Fibroblast of lung (primary cell): ENCODE results near the gene TSPYL6. TPM values are rescaled to one million over a fixed set of nuclear protein-coding genes. Genes with fewer than 3 reads are reported as not detected.

Experiments
- DNase-seq, 2 donors: peaks; one replicate each; pipeline versions ENCODE4 v3.0.0 to v3.0.0-alpha.2; 2010; ENCODE audit warnings: low read depth in 2 of 2
- H2AFZ ChIP-seq: 2 replicates; pipeline ENCODE4 v1.5.1; 2012; ENCODE audit warnings: low read length, control low read depth, inconsistent platforms
- H3K27ac ChIP-seq: 2 replicates; pipeline ENCODE4 v1.5.1; 2011; ENCODE audit warnings: low read length, control low read depth; ENCODE audit not compliant: insufficient read depth
- H3K27me3 ChIP-seq: 2 replicates; pipeline ENCODE4 v1.5.1; 2011; ENCODE audit warnings: mild to moderate bottlenecking, low read length; ENCODE audit not compliant: control insufficient read depth, insufficient read depth
- H3K36me3 ChIP-seq: 2 replicates; pipeline ENCODE4 v1.5.1; 2011; ENCODE audit warnings: low read length; ENCODE audit not compliant: control insufficient read depth, insufficient read depth
- H3K4me1 ChIP-seq: 2 replicates; pipeline ENCODE4 v1.5.1; 2011; ENCODE audit warnings: low read length; ENCODE audit not compliant: control insufficient read depth, insufficient read depth; ENCODE audit errors: extremely low read depth
- H3K4me2 ChIP-seq: 2 replicates; pipeline ENCODE4 v1.5.1; 2011; ENCODE audit warnings: low read length, control low read depth; ENCODE audit not compliant: insufficient read depth; ENCODE audit errors: extremely low read depth
- H3K4me3 ChIP-seq, 4 experiments: fragments of 200-600 bp in 1 of 4; sonication (generic) in 1 of 4; replicated peaks in 1 of 4; 2 replicates each; pipeline ENCODE4 v1.5.1; 2011 to 2016; ENCODE audit warnings: low read length in 4 of 4, low read depth in 3 of 4, mild to moderate bottlenecking in 3 of 4, control low read depth in 2 of 4, inconsistent platforms in 1 of 4, mixed read lengths in 1 of 4; ENCODE audit not compliant: insufficient read depth in 1 of 4; ENCODE audit errors: control extremely low read depth in 1 of 4
- H3K79me2 ChIP-seq: 2 replicates; pipeline ENCODE4 v1.5.1; 2012; ENCODE audit warnings: mild to moderate bottlenecking, low read length, inconsistent platforms; ENCODE audit not compliant: control insufficient read depth, insufficient read depth
- H3K9ac ChIP-seq: 2 replicates; pipeline ENCODE4 v1.5.1; 2011; ENCODE audit warnings: mild to moderate bottlenecking, low read length, control low read depth; ENCODE audit not compliant: insufficient read depth
- H3K9me3 ChIP-seq: 2 replicates; pipeline ENCODE4 v1.5.1; 2012; ENCODE audit warnings: low read depth, low read length; ENCODE audit not compliant: control insufficient read depth, insufficient read depth
- H4K20me1 ChIP-seq: 2 replicates; pipeline ENCODE4 v1.5.1; 2011; ENCODE audit warnings: low read length; ENCODE audit not compliant: control insufficient read depth, insufficient read depth; ENCODE audit errors: extremely low read depth
- CTCF ChIP-seq, 2 donors: IDR thresholded peaks in 1 of 2; conservative IDR thresholded peaks in 1 of 2; 1 replicate in 1 of 2; 2 replicates in 1 of 2; pipeline ENCODE4 v1.5.1; 2011 to 2012; ENCODE audit warnings: low read length in 2 of 2, control low read depth in 1 of 2, inconsistent platforms in 1 of 2, low read depth in 1 of 2, mild to moderate bottlenecking in 1 of 2
- EZH2 ChIP-seq: IDR thresholded peaks from 2 replicates; pipeline ENCODE4 v1.5.1; 2012; ENCODE audit warnings: low read length, control low read depth, mild to moderate bottlenecking; ENCODE audit errors: missing control alignments
- polyA plus RNA-seq, 2 donors: library from polyadenylated mRNA; depleted of rRNA in 1 of 2; stranded (reverse) in 1 of 2; unstranded in 1 of 2; fragments of >200 nt; gene quantifications; 2 replicates each; pipeline ENCODE4 v1.2.1, GENCODE V29; 2011 to 2012; ENCODE audit warnings: missing spikeins in 1 of 2
- total RNA-seq: library from RNA; depleted of rRNA; stranded (reverse); fragments of >200 nt; gene quantifications from 2 replicates; pipeline ENCODE4 v1.2.1, GENCODE V29; 2014

Gene TSPYL6
- total and polyA plus RNA-seq, 2 donors (not counting 1 experiment from before 2014, with no cell fraction given), result not detected

- no peaks in the 10 kb centered on the region for H3K36me3 ChIP-seq
- DNase-seq, result peak; percentile 29 to 66
- no peaks in the 10 kb centered on the region for H3K79me2 ChIP-seq
- H3K27me3 ChIP-seq, result no peaks in the 10 kb centered on the region
- TF ChIP-seq EZH2 (no peak), CTCF (conservative IDR thresholded peaks at IDR 0.05 in 1 of 2, IDR thresholded peaks at IDR 0.05 in 1 of 2; ENCODE audit: low read depth in 1 of 2, low read length in 2 of 2) (peak; percentile 40 to 53)
- H3K4me3 ChIP-seq, result no peak overlapping the region
- H3K27ac ChIP-seq, result no peak overlapping the region
- H3K4me2 ChIP-seq, result no peak overlapping the region
- H2AFZ ChIP-seq, result no peak overlapping the region
- H3K9me3 ChIP-seq, result no peaks in the 10 kb centered on the region
- H4K20me1 ChIP-seq, result no peaks in the 10 kb centered on the region
- H3K4me1 ChIP-seq, result peaks cover 11% of the 10 kb centered on the region
- no peak overlapping the region for H3K9ac ChIP-seq
Measured at GRCh38 chr2:54206596-54206995, 49.4 kb downstream of the TSPYL6 start.

- peaks cover 9% of the 10 kb centered on the region for H3K4me1 ChIP-seq
- H3K9me3 ChIP-seq, result no peaks in the 10 kb centered on the region
- H3K27ac ChIP-seq, result no peak overlapping the region
- H3K79me2 ChIP-seq, result no peaks in the 10 kb centered on the region
- DNase-seq, result peak in 1 of 2 donors; percentile 23
- H3K4me2 ChIP-seq, result no peak overlapping the region
- no peak overlapping the region for H2AFZ ChIP-seq
- no peaks in the 10 kb centered on the region for H4K20me1 ChIP-seq
- H3K4me3 ChIP-seq, result no peak overlapping the region
- TF ChIP-seq CTCF (conservative IDR thresholded peaks at IDR 0.05 in 1 of 2, IDR thresholded peaks at IDR 0.05 in 1 of 2; ENCODE audit: low read depth in 1 of 2, low read length in 2 of 2) (no peak), EZH2 (no peak)
- H3K36me3 ChIP-seq, result no peaks in the 10 kb centered on the region
- no peak overlapping the region for H3K9ac ChIP-seq
- no peaks in the 10 kb centered on the region for H3K27me3 ChIP-seq
Measured at GRCh38 chr2:54204476-54204875, 51.6 kb downstream of the TSPYL6 start.

Other genes with a start within 250 kb of the TSPYL6 start
- 22.1 and 24.4 TPM in 2 replicates for gene ACYP2, start 140.6 kb downstream of the TSPYL6 start, total RNA-seq
- 9.1 and 9.7 TPM in 2 replicates for gene ACYP2, start 140.6 kb downstream of the TSPYL6 start, polyA plus RNA-seq
- gene SPTBN1, start 200.1 kb upstream of the TSPYL6 start, total RNA-seq, result 229 and 325 TPM in 2 replicates
- gene SPTBN1, start 200.1 kb upstream of the TSPYL6 start, polyA plus RNA-seq, result 112 and 123 TPM in 2 replicates